ENCODE measurements around the gene RGS2. TPM values are rescaled to one million over a fixed set of nuclear protein-coding genes. Genes with fewer than 3 reads are reported as not detected.

The RGS2 gene
- polyA plus RNA-seq, 3 donors, result 36.8 to 44.2 (median 36.9) TPM

DNA sequence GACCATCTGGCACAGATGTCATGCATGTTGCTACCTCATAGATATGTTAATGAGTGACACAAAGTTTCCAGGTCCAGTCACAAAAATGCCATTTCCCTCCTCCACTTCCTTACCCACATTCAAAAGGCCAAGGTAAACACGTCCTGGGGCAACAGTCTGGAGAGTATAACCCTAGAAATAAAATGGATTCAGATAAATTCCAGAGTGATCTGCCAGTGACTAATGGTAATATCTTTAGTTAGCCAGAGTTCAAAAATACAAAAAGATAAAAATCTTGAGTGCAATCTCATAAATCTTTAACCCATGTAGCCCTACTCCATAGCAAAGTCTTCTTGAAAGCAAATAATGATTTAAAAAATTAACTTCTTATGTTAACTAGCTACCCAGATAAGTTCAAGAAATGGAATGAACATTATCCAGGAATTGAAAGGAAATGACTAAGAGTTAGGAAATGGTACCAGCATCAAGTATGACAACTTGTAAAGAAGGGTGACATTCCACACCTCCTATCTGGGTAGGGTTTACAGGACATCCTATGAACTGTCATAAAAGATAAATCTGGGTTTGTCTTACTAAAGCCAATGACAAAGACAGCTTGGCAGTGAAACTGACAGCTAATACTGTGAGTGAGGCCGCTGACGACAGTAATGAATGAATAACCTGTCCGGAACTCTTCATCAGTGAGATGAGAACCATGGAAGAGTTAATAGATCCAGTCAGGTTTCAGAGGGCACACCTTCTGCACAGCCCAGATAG lies 18.1 kb downstream of the RGS2 start:
- DNase-seq (ENCODE audit: low read depth in 3 of 3, low spot score in 2 of 3), result no peak

DNA sequence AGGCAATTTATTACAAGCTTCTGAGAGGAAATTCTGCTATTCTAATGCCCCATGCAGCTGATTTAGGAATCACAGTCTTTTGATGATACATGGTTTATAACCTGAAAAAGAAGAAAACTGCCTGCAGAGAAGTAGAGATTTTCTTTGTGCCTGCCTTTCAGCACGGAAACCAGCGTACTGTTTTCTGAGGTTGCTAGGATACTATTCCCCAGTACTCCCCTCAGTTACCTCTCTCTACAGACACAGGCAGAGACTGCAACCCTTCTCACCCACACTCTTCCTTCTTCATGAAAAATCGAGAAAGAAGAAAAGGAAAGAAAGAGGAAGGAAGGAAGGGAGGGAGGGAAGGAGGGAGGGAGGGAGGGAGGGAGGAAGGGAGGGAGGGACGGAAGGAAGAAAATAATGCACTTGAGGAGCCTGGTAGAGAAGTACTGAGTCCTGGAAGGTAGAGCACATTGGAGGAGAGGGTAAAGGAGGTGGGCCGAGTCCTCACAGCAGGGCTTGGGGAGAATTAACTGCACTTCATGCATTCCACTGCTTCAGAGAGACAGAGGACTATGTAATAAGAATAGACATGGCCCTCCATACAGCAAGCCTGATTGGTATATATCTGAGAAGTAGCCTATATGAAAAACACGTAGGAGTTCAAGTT lies 21.9 kb downstream of the RGS2 start:
- DNase-seq (ENCODE audit: low read depth in 3 of 3, low spot score in 2 of 3), result no peak

DNA sequence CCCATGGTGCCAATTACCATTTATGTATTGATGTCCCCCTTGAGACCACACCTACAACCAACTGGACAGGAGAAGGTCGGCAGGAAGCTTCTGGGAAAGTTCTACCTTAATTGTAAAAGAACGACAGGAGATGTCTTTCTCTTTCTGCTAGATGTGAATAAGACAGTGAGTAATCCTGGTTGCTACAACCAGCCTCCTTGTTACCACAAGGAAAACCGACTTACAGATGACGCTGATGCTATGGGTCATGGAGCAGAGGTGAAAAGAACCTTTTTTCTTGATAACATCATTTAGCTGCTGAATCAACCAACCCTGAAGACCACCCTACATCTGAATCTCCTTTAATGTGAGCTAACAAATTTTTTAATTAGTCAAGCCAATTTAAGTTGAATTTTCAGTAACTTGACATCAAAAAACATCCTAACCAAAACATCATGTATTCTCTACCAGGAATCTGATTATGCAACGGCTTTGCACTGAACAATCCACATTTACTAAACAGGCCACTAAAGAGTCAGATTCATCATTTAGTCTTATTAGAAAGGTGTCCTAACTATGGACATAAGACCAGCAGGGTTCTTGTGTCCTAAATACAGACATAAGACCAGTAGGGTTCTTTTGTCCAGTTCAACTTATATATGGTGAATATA lies 23.0 kb downstream of the RGS2 start:
- DNase-seq (ENCODE audit: low read depth in 3 of 3, low spot score in 2 of 3), result no peak

GRCh38 chr1:192832492-192832891 lies 23.7 kb downstream of the RGS2 start:
- DNase-seq (ENCODE audit: low read depth in 3 of 3, low spot score in 2 of 3), result no peak

- DNase-seq (ENCODE audit: low read depth in 3 of 3, low spot score in 2 of 3), result no peak
Measured at GRCh38 chr1:192835116-192835515, 26.3 kb downstream of the RGS2 start.

GRCh38 chr1:192839162-192840066 lies 30.6 kb downstream of the RGS2 start:
- no peak for DNase-seq (ENCODE audit: low read depth in 3 of 3, low spot score in 2 of 3)

- DNase-seq (ENCODE audit: low read depth in 3 of 3, low spot score in 2 of 3), result no peak
Measured at GRCh38 chr1:192844360-192844759, 35.5 kb downstream of the RGS2 start.

GRCh38 chr1:192846950-192847349 lies 38.1 kb downstream of the RGS2 start:
- no peak for DNase-seq (ENCODE audit: low read depth in 3 of 3, low spot score in 2 of 3)

GRCh38 chr1:192849011-192849410 lies 40.2 kb downstream of the RGS2 start:
- DNase-seq (ENCODE audit: low read depth in 3 of 3, low spot score in 2 of 3), result no peak

DNA sequence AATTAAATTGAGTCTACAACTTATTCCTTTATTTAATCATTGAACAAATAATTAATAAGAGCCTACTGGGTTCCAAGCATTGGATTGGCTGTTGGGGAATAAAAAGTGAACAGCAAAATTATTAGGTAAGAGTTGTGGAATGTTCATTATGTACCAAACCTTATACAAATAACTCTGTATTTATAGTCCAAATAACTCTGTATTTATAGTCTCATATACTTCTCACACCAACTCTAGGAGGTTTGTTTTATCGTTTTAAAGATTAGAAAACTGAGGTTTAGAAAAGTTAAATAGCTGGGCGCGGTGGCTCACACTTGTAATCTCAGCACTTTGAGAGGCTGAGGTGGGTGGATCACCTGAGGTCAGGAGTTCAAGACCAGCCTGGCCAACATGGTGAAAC lies 40.6 kb downstream of the RGS2 start:
- no peak for DNase-seq (ENCODE audit: low read depth in 3 of 3, low spot score in 2 of 3)

DNA sequence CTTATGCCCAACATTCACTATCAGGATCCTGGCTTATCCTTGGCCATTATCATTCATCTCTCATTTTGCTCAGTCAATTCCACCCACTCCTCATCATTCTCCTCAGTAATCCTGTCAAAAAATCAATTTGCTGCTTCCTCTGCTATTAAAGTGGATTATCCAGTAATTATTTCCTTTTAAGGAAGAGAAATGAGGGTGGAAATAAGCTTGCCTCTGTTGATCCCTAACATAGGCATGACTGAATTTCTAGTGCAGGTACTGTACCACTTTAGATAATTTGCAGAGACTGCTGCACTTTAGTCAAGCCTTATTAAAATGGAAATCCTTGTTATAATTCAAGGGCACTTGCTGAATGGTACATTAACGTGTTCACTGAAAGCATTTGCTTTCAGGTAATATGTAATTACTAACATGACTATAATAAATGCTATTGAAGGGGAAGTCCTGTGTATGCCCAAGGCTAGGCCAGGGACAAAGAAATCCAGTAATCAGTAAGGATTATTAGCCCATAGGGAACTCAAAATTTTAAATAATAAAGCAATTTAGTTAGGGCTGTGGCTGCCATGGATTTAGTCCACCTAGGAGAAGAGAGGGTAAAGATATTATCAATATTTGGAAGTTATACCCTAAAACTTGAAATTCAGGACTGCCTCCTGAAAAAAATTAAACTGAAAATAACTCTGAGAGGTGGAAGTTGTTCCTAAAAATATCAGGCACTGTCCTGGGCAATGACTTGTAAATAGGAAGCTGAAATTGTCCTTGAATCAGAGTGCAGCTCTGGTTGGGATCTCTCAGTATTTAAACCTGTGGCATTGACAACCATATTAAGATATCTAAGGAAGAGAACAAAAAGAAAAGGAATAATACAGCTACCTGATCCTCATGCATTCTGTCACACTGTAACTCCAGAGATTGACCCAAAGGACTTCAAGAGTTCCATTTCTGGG lies 43.4 kb downstream of the RGS2 start:
- no peak for DNase-seq (ENCODE audit: low read depth in 3 of 3, low spot score in 2 of 3)

GRCh38 chr1:192858456-192858855 lies 49.6 kb downstream of the RGS2 start:
- no peak for DNase-seq (ENCODE audit: low read depth in 3 of 3, low spot score in 2 of 3)

GRCh38 chr1:192859808-192860207 lies 51.0 kb downstream of the RGS2 start:
- DNase-seq (ENCODE audit: low read depth in 3 of 3, low spot score in 2 of 3), result no peak

DNA sequence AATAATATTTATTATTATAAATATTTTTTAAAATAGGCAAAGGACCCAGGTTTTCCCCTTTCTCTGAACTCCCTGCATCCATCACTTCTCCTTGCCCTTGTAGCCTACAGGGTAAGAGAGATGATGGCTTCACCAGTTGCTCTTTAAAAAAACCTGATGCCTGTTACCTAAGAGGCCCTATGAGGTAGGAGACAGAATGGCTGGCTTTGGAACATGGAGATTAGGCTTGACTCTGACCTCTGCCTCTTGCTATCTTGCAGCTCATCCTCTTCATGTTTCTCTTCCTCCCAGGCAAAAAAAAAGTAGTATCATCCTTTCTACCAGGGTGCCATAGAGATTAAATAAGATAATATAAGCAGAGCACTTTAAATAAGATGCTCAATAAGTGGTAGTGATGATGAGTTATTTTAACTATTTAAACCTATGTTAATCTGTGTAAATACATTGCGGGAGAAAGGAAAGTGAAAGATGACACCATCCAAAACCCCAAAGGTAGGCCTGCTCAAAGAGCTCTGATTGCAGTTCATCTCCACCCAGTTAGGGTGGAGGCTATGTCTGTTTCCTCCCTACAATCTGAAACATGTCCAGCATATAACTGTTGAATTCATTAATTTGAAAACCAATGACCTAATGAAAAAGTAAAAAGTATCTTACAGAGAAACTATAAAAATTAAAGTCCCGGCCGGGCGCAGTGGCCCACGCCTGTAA lies 51.8 kb downstream of the RGS2 start:
- DNase-seq (ENCODE audit: low read depth in 3 of 3, low spot score in 2 of 3), result no peak

- no peak for DNase-seq (ENCODE audit: low read depth in 3 of 3, low spot score in 2 of 3)
Measured at GRCh38 chr1:192861860-192862259, 53.0 kb downstream of the RGS2 start.
